Right lobe of liver (tissue), 4 donors: ENCODE measurements around the gene WDR5.

Source experiments
- POLR2A ChIP-seq: fragments of 450-650 bp; IDR thresholded peaks from one replicate; pipeline ENCODE4 v1.6.1; 2017; ENCODE audit warnings: antibody characterized with exemption, mild to moderate bottlenecking
- TF ChIP-seq, protein P1 (sequence below), 4 donors: fragments of 200-600 bp in 3 of 4; fragments of 450-650 bp in 1 of 4; IDR thresholded peaks; one replicate each; pipeline versions ENCODE4 v1.5.1 to v1.8.0; 2016 to 2022; ENCODE audit warnings: antibody characterized with exemption in 4 of 4, mild to moderate bottlenecking in 2 of 4
- donor health status: DM: no; HTN: no; CAD: no.
- donor health status: DM: no; HTN: no; CAD: no.
- donor health status: DM: no; HTN: yes; CAD: no.

DNA sequence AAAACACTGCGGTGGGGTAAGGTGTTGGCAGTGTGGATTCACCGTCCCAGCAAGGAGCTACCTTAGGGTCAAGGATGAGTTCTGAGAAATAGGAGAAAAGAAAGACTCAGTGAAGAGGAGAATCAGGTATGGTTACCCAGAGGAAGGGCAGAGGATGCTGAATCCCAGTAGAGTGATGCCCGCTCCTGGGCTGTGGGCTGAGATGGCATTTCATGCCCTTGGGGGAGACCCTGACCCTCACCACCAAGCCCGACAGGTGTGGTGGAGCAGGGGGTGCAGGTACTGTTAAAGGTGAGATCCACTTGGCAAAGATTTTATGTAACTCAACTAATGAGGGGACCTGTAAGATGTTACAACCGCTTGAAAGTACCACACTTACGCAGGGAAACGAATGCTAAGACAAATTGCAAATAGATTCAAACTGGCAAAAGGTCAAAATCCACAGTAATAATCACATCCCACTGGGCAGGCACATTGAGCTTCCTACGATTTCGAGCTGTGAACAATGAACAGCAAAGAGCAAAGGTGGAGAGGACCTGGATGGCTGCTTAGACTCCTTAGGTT is 26.4 kb downstream of the WDR5 start:
- TF ChIP-seq, protein P1, sequence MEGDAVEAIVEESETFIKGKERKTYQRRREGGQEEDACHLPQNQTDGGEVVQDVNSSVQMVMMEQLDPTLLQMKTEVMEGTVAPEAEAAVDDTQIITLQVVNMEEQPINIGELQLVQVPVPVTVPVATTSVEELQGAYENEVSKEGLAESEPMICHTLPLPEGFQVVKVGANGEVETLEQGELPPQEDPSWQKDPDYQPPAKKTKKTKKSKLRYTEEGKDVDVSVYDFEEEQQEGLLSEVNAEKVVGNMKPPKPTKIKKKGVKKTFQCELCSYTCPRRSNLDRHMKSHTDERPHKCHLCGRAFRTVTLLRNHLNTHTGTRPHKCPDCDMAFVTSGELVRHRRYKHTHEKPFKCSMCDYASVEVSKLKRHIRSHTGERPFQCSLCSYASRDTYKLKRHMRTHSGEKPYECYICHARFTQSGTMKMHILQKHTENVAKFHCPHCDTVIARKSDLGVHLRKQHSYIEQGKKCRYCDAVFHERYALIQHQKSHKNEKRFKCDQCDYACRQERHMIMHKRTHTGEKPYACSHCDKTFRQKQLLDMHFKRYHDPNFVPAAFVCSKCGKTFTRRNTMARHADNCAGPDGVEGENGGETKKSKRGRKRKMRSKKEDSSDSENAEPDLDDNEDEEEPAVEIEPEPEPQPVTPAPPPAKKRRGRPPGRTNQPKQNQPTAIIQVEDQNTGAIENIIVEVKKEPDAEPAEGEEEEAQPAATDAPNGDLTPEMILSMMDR (IDR thresholded peaks at IDR 0.05) = no peak
- no peak for TF ChIP-seq POLR2A
